Testis (tissue), 2 donors: Measurements from ENCODE around the gene TMEM74B.

Experiments
- CTCF ChIP-seq, 3 experiments: fragments of 450-650 bp in 2 of 3; fragments of 200-600 bp in 1 of 3; sonication (generic) in 1 of 3; IDR thresholded peaks; one replicate each; pipeline ENCODE4 v1.5.1; 2016 to 2019; ENCODE audit warnings: antibody characterized with exemption in 3 of 3, mild to moderate bottlenecking in 2 of 3, moderate library complexity in 1 of 3
- POLR2A ChIP-seq: fragments of 450-650 bp; IDR thresholded peaks from one replicate; pipeline ENCODE4 v1.6.1; 2017; ENCODE audit warnings: antibody characterized with exemption, mild to moderate bottlenecking, moderate library complexity

GRCh38 chr20:1163653-1164052 lies 21.1 kb downstream of the TMEM74B start:
- no peak for TF ChIP-seq CTCF (IDR thresholded peaks at IDR 0.05)
- TF ChIP-seq POLR2A, result no peak
